ENCODE data around the gene APOO. TPM values are rescaled to one million over a fixed set of nuclear protein-coding genes. Genes with fewer than 3 reads are reported as not detected.

Gene APOO
- total and polyA plus RNA-seq, 4 donors: 5.4 to 18.0 (median 8.8) TPM

GRCh38 chrX:23840674-23841073 is 67.1 kb downstream of the APOO start:
- Histone ChIP-seq H3K27me3 (ENCODE audit: control insufficient read depth in 4 of 4, insufficient read depth in 4 of 4, low read length in 3 of 4) (no peaks in the 10 kb centered on the region), H3K4me3 (ENCODE audit: low read depth in 1 of 3, low read length in 3 of 3) (no peak overlapping the region), H3K9ac (ENCODE audit: low read depth in 1 of 2, low read length in 2 of 2) (no peak overlapping the region), H3K36me3 (ENCODE audit: control insufficient read depth in 4 of 4, insufficient read depth in 3 of 4, low read depth in 1 of 4, low read length in 3 of 4) (no peaks in the 10 kb centered on the region), H3K9me3 (ENCODE audit: control insufficient read depth in 4 of 4, low read length in 3 of 4) (no peaks in the 10 kb centered on the region), H3K4me1 (ENCODE audit: control insufficient read depth in 4 of 4, insufficient read depth in 4 of 4, low read length in 3 of 4) (peaks cover 2 to 11% (median 6%) of the 10 kb centered on the region in 4 donors), H3K27ac (ENCODE audit: low read depth in 1 of 2, low read length in 2 of 2) (no peak overlapping the region)
- 82% methylated on average over 3 of the region's 3 CpGs for WGBS
- TF ChIP-seq JUND (IDR thresholded peaks at IDR 0.05) (no peak), EGR1 (IDR thresholded peaks at IDR 0.05; ENCODE audit: low read depth in 2 of 2) (no peak), ATF3 (IDR thresholded peaks at IDR 0.05) (no peak), NR2F2 (IDR thresholded peaks at IDR 0.05) (no peak)
- no peak for DNase-seq (ENCODE audit: low spot score)

GRCh38 chrX:23838953-23839352 is 68.8 kb downstream of the APOO start:
- no peak for DNase-seq (ENCODE audit: low spot score)
- Histone ChIP-seq H3K27me3 (ENCODE audit: control insufficient read depth in 4 of 4, insufficient read depth in 4 of 4, low read length in 3 of 4) (no peaks in the 10 kb centered on the region), H3K4me3 (ENCODE audit: low read depth in 1 of 3, low read length in 3 of 3) (no peak overlapping the region), H3K4me1 (ENCODE audit: control insufficient read depth in 4 of 4, insufficient read depth in 4 of 4, low read length in 3 of 4) (no peaks in the 10 kb centered on the region), H3K9me3 (ENCODE audit: control insufficient read depth in 4 of 4, low read length in 3 of 4) (no peaks in the 10 kb centered on the region), H3K27ac (ENCODE audit: low read depth in 1 of 2, low read length in 2 of 2) (no peak overlapping the region), H3K9ac (ENCODE audit: low read depth in 1 of 2, low read length in 2 of 2) (no peak overlapping the region), H3K36me3 (ENCODE audit: control insufficient read depth in 4 of 4, insufficient read depth in 3 of 4, low read depth in 1 of 4, low read length in 3 of 4) (no peaks in the 10 kb centered on the region)
- no peak for TF ChIP-seq FOXA2 (IDR thresholded peaks at IDR 0.05)
- TF ChIP-seq RAD21 (IDR thresholded peaks at IDR 0.05): no peak
- TF ChIP-seq HNF4A (conservative IDR thresholded peaks at IDR 0.05): no peak
- TF ChIP-seq MAX (IDR thresholded peaks at IDR 0.05): no peak
- TF ChIP-seq REST (IDR thresholded peaks at IDR 0.05): no peak
- no peak for TF ChIP-seq GABPA (IDR thresholded peaks at IDR 0.05 in 1 of 2, conservative IDR thresholded peaks at IDR 0.05 in 1 of 2)
- TF ChIP-seq YY1 (IDR thresholded peaks at IDR 0.05): no peak
- TF ChIP-seq HNF4G (IDR thresholded peaks at IDR 0.05): no peak
- TF ChIP-seq JUND (IDR thresholded peaks at IDR 0.05): no peak
- no peak for TF ChIP-seq RXRA (IDR thresholded peaks at IDR 0.05)
- TF ChIP-seq ATF3 (IDR thresholded peaks at IDR 0.05): no peak
- no peak for TF ChIP-seq ZBTB33 (IDR thresholded peaks at IDR 0.05)
- TF ChIP-seq CTCF (IDR thresholded peaks at IDR 0.05; ENCODE audit: low read depth, low read length, missing input control): no peak
- no peak for TF ChIP-seq TAF1 (conservative IDR thresholded peaks at IDR 0.05)
- TF ChIP-seq NR2F2 (IDR thresholded peaks at IDR 0.05): no peak
- no peak for TF ChIP-seq EGR1 (IDR thresholded peaks at IDR 0.05; ENCODE audit: low read depth in 2 of 2)
- no peak for TF ChIP-seq FOXA1 (IDR thresholded peaks at IDR 0.05)
- TF ChIP-seq SP1 (IDR thresholded peaks at IDR 0.05): no peak
- WGBS: 83% methylated on average over 1 of the region's 1 CpG
